GM18502 (cell line): Measurements from ENCODE around the gene PRRT1.

Experiments used
- ATAC-seq: cut with Tn5 transposase; IDR thresholded peaks from one replicate; pipeline ENCODE4 v1.9.1; 2021; ENCODE audit warnings: mild to moderate bottlenecking; ENCODE audit not compliant: unreplicated experiment, poor library complexity

PRRT1 gene

GRCh38 chr6:32175711-32176475, 24.2 kb upstream of the PRRT1 start, which contains the start of gene AGPAT1:
TSS of gene AGPAT1 (minus strand) at chr6:32176084. CDS start at chr6:32171496, 4,588 bp downstream.
- ATAC-seq: peak; percentile 41

DNA sequence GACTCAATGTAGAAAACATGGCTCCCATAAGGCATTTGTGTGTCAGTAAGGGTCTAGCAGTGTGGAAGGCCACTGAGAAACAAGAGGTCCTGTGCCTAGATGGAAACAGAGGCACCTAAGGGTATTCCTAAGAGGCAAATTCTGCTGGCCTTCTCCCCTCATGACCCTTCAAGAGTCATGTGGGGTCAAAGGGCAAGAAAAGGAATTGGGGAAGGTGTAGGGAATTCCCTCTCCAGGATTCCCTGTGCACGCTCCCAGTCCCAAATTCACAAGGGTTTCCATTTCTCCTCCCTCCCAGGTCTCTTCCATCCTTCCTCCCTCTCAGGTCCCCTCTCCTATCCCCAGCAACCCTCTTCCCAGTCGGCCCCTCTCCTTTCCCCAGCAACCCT, 23.6 kb upstream of the PRRT1 start:
- no peak for ATAC-seq

DNA sequence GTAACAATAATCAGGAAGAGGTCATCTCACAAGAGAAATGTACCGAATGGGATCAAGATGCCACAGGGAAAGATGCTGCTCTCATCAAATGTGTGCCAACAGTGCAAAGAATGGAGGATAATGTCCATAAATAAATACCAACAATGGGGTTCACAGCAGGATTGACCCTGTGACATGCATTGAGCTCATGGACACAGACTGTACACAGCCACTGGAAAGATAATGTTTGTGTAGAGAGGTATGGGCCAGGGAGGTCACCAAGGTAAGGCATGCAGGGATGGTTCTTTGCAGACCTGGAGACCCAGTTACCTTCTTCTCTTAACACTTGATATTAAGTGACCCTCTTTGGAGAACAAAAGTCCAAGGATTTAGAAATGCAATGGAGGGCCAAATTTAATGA, 22.7 kb upstream of the PRRT1 start:
- ATAC-seq: no peak

GRCh38 chr6:32173051-32173727, 21.4 kb upstream of the PRRT1 start:
- no peak for ATAC-seq

GRCh38 chr6:32171234-32171633, 19.5 kb upstream of the PRRT1 start:
- ATAC-seq: no peak

DNA sequence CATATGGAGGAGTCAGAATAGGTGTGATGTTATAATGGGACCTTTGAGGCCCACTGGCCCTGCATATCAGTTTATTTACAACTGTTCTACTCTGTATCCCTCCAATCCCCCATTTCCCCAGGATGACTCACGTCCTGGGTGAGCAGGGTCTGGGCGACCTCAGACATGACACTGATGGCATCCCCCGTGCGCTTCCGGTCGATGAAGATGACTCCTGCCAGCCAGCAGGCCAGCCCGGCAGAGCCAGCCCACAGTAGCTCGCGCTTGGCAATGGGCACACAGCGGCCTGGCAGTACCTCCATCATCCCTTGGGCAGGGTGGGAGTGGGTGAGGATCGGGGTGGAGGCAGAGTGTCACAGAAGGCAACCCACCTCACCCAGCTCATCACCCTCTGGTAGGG, 18.6 kb upstream of the PRRT1 start:
- no peak for ATAC-seq

- ATAC-seq: no peak
Measured at GRCh38 chr6:32168807-32169591, 17.3 kb upstream of the PRRT1 start.

GRCh38 chr6:32168350-32168749, 16.6 kb upstream of the PRRT1 start:
- no peak for ATAC-seq

- ATAC-seq: no peak
Measured at GRCh38 chr6:32167761-32168262, 16.1 kb upstream of the PRRT1 start.

DNA sequence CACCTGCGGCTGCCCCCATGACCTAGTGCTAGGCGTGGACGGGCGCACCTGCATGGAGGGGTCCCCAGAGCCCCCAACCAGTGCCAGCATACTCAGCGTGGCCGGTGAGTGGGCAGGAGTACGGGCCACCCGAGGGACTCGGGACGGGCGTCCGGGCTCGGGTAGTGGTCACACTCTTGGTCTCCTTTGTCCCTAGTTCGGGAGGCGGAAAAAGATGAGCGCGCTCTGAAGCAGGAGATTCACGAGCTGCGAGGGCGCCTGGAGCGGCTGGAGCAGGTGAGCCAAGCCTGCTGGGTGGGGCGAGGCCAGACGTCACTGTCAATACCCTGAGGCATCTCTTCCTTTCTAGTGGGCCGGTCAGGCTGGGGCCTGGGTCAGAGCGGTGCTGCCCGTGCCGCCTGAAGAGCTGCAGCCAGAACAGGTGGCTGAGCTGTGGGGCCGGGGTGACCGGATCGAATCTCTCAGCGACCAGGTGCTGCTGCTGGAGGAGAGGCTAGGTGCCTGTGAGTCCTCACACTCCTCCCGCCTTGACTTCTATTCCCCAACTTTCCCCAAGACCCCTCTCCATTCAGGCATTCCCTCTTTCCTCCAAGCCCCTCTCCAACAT, 15.5 kb upstream of the PRRT1 start:
- no peak for ATAC-seq

DNA sequence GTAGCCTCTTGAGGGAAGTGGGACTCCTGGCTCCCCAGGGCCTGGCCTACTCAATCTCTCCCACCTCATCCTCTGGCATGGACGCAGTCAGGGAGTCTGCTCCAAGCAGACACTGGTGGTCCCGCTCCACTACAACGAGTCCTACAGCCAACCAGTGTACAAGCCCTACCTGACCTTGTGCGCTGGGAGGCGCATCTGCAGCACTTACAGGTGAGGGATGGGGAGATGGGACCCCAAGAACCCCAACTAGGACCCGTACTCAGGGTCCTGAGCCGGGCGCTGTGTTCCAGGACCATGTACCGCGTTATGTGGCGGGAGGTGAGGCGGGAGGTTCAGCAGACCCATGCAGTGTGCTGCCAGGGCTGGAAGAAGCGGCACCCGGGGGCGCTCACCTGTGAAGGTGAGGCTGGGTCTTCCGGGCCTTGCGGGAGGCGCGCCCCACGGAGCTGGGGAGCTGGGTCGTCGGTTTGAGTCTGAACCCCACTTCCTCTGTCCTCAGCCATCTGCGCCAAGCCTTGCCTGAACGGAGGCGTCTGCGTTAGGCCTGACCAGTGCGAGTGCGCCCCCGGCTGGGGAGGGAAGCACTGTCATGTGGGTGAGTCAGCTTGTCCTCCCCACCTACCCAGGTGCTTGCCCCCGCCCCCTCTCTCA, 14.8 kb upstream of the PRRT1 start:
- ATAC-seq: no peak

DNA sequence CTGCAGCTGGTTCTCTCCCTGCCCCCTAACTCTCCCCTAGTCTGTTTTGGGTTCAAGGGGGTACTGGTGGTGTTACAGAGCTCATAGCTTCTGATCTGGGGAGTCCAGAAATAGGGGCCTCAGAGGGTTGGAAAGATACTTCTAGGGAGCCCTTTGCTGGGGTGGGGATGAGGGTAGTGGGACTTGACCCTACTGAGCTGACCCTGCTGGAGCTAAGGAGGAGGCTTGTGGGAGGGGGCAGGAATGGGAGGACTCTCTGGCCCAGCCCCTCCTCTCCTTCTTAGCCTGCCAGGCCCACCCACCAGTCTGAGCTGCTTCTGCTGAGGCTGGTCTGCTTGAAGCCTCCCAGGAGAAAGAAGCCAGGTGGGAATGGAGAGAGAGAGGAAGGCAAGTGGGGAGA, 12.6 kb upstream of the PRRT1 start, which contains the start of gene EGFL8:
Gene EGFL8, plus strand, starts transcription at position 301 of the 400 bp plus-strand sequence. CDS start 1,571 bp downstream, outside the sequence.
- ATAC-seq: no peak

GRCh38 chr6:32163559-32164258, 12.0 kb upstream of the PRRT1 start:
- ATAC-seq: no peak

- ATAC-seq: no peak
Measured at GRCh38 chr6:32158052-32158451, 6.3 kb upstream of the PRRT1 start.

DNA sequence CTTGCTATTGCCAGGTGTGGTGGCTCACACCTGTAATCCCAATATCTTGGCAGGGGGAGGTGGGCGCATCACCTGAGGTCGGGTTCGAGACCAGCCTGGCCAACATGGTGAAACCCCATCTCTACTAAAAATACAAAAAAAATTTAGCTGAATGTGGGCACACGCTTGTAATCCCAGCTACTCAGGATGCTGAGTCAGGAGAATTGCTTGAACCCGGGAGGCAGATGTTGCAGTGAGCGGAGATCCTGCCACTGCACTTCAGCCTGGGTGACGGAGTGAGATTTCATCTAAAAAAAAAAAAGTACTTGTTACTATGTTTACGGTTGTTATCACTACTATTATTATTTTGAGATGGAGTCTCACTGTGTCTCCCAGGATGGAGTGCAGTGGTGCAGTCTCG, 5.2 kb upstream of the PRRT1 start:
- no peak for ATAC-seq

DNA sequence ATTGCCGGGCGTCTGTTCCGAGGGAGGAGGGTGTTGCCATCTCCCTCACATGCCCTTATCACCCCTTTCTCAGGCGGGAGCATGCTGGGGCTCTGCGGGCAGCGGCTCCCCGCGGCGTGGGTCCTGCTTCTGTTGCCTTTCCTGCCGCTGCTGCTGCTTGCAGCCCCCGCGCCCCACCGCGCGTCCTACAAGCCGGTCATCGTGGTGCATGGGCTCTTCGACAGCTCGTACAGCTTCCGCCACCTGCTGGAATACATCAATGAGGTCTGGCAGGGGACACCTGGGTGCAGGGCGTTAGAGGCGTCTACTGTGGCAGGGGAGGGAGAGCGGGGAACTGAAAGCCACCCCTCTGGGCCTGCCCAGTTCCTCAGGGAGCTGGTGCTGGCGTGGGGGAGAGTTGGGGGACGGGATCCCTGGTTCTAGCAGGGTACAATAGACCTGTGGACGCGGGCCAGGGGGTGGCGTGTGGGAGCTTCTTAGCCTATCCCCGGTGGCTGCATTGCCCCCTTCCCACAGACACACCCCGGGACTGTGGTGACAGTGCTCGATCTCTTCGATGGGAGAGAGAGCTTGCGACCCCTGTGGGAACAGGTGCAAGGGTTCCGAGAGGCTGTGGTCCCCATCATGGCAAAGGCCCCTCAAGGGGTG, 2.9 kb upstream of the PRRT1 start:
- no peak for ATAC-seq

GRCh38 chr6:32153564-32154513, 2.1 kb upstream of the PRRT1 start, which contains the start of gene PPT2:
TSS of gene PPT2 (plus strand) at chr6:32154141. CDS start at chr6:32154595, 454 bp downstream.
- ATAC-seq: no peak
